ENCODE results near the gene KRTAP1-4. TPM values are rescaled to one million over a fixed set of nuclear protein-coding genes. Genes with fewer than 3 reads are reported as not detected.
"Not testable (repeated sequence)": the region's sequence is repeated elsewhere in the genome, so short reads cannot be mapped to it uniquely, and the experiment has no call there.

Gene KRTAP1-4
- total RNA-seq, 1 experiment from 2014 or later = not detected

- peak; percentile 92 for DNase-seq (ENCODE audit: low read depth)
Observed at GRCh38 chr17:41048441-41048840, 18.4 kb upstream of the KRTAP1-4 start.

GRCh38 chr17:41046735-41047465 lies 16.9 kb upstream of the KRTAP1-4 start, which contains the start of gene KRTAP2-1:
Gene KRTAP2-1 (minus strand): TSS chr17:41047316. CDS start chr17:41047267, 49 bp downstream.
- DNase-seq (ENCODE audit: low read depth) = not testable (repeated sequence)

- no peak for DNase-seq (ENCODE audit: low read depth)
Observed at GRCh38 chr17:41042953-41043352, 13.0 kb upstream of the KRTAP1-4 start.

GRCh38 chr17:41040783-41041571 lies 11.0 kb upstream of the KRTAP1-4 start, which contains the start of gene KRTAP1-1:
Gene KRTAP1-1 (minus strand): TSS chr17:41041450. CDS start chr17:41041397, 53 bp downstream.
- DNase-seq (ENCODE audit: low read depth) = peak; percentile 18

- no peak for DNase-seq (ENCODE audit: low read depth)
Observed at GRCh38 chr17:41037853-41038350, 7.9 kb upstream of the KRTAP1-4 start.

- DNase-seq (ENCODE audit: low read depth) = not testable (repeated sequence)
Observed at GRCh38 chr17:41034346-41034935, 4.4 kb upstream of the KRTAP1-4 start, which contains the start of gene KRTAP1-3. Gene KRTAP1-3 (minus strand): TSS chr17:41034874. CDS start chr17:41034821, 53 bp downstream.

GRCh38 chr17:41026715-41027471 lies 3.1 kb downstream of the KRTAP1-4 start, which contains the start of gene KRTAP1-5:
Gene KRTAP1-5 (minus strand): TSS chr17:41027208. CDS start chr17:41027155, 53 bp downstream.
- peak; percentile 79 for DNase-seq (ENCODE audit: low read depth)

- DNase-seq (ENCODE audit: low read depth) = no peak
Observed at GRCh38 chr17:41024697-41025096, 5.3 kb downstream of the KRTAP1-4 start.

- DNase-seq (ENCODE audit: low read depth) = no peak
Observed at GRCh38 chr17:41020336-41020735, 9.7 kb downstream of the KRTAP1-4 start.

GRCh38 chr17:41019415-41019814 lies 10.6 kb downstream of the KRTAP1-4 start:
- no peak for DNase-seq (ENCODE audit: low read depth)

- DNase-seq (ENCODE audit: low read depth) = no peak
Observed at GRCh38 chr17:41018541-41018940, 11.5 kb downstream of the KRTAP1-4 start.

- DNase-seq (ENCODE audit: low read depth) = no peak
Observed at GRCh38 chr17:41016578-41017215, 13.3 kb downstream of the KRTAP1-4 start.

- no peak for DNase-seq (ENCODE audit: low read depth)
Observed at GRCh38 chr17:41015454-41015853, 14.5 kb downstream of the KRTAP1-4 start.

- DNase-seq (ENCODE audit: low read depth) = no peak
Observed at GRCh38 chr17:41013606-41014005, 16.4 kb downstream of the KRTAP1-4 start.

GRCh38 chr17:41013181-41013580 lies 16.8 kb downstream of the KRTAP1-4 start:
- peak; percentile 4 for DNase-seq (ENCODE audit: low read depth)

- DNase-seq (ENCODE audit: low read depth) = no peak
Observed at GRCh38 chr17:41012326-41013120, 17.5 kb downstream of the KRTAP1-4 start.

GRCh38 chr17:41010441-41010840 lies 19.6 kb downstream of the KRTAP1-4 start:
- DNase-seq (ENCODE audit: low read depth) = no peak

GRCh38 chr17:41009936-41010335 lies 20.1 kb downstream of the KRTAP1-4 start:
- DNase-seq (ENCODE audit: low read depth) = no peak

- no peak for DNase-seq (ENCODE audit: low read depth)
Observed at GRCh38 chr17:41009301-41009760, 20.7 kb downstream of the KRTAP1-4 start.

GRCh38 chr17:41008811-41009210 lies 21.2 kb downstream of the KRTAP1-4 start, which contains the start of gene KRTAP3-1:
Gene KRTAP3-1 (minus strand): TSS chr17:41009128. CDS start chr17:41009074, 54 bp downstream.
- DNase-seq (ENCODE audit: low read depth) = no peak
